ENCODE measurements around the gene FAM76A.

FAM76A gene

GRCh38 chr1:27716262-27716895 is 9.4 kb upstream of the FAM76A start:
- no peak overlapping the region for H3K4me3 ChIP-seq
- H3K9me3 ChIP-seq (replicated peaks in 1 of 11), result peaks cover 0 to 14% (median 4%) of the 10 kb centered on the region in 11 experiments; a peak in 7 of 22 replicates
- H3K27me3 ChIP-seq, result no peaks in the 10 kb centered on the region
- peaks cover 0 to 19% (median 9%) of the 10 kb centered on the region in 10 experiments; a peak in 12 of 20 replicates for H3K4me1 ChIP-seq
- no peak for TF ChIP-seq Cebpa-rat (IDR thresholded peaks at IDR 0.05)
- H4K20me1 ChIP-seq, result no peaks in the 10 kb centered on the region
- H3K9ac ChIP-seq, result no peak overlapping the region
- no peak overlapping the region for H3K4me2 ChIP-seq
- H3K27ac ChIP-seq, result no peak overlapping the region
- H3K36me3 ChIP-seq, result no peaks in the 10 kb centered on the region

GRCh38 chr1:27719286-27720251 is 6.2 kb upstream of the FAM76A start:
- Histone ChIP-seq H3K9me3 (replicated peaks in 1 of 11) (peaks cover 0 to 14% (median 4%) of the 10 kb centered on the region in 11 experiments; a peak in 7 of 22 replicates), H4K20me1 (no peaks in the 10 kb centered on the region), H3K36me3 (no peaks in the 10 kb centered on the region), H3K27me3 (no peaks in the 10 kb centered on the region), H3K4me3 (no peak overlapping the region), H3K9ac (no peak overlapping the region), H3K4me1 (peaks cover 0 to 1% (median under 1%) of the 10 kb centered on the region in 10 experiments; a peak in 6 of 20 replicates), H3K4me2 (no peak overlapping the region), H3K27ac (no peak overlapping the region)
- no peak for TF ChIP-seq Cebpa-rat (IDR thresholded peaks at IDR 0.05)

- no peak for TF ChIP-seq Cebpa-rat (IDR thresholded peaks at IDR 0.05)
- no peaks in the 10 kb centered on the region for H3K27me3 ChIP-seq
- no peaks in the 10 kb centered on the region for H4K20me1 ChIP-seq
- H3K9me3 ChIP-seq (replicated peaks in 1 of 11), result no peaks in the 10 kb centered on the region
- H3K9ac ChIP-seq, result peak overlapping the region; percentile 66 to 80 (median 72)
- peaks cover 7 to 23% (median 17%) of the 10 kb centered on the region in 11 experiments; a peak in 18 of 22 replicates for H3K36me3 ChIP-seq
- peak overlapping the region; percentile 68 to 91 (median 77) for H3K27ac ChIP-seq
- H3K4me2 ChIP-seq, result peak overlapping the region; percentile 63 to 91 (median 82)
- peak overlapping the region; percentile 36 to 98 (median 56) for H3K4me3 ChIP-seq
- H3K4me1 ChIP-seq, result peaks cover 19 to 24% (median 20%) of the 10 kb centered on the region in 10 experiments
Observed at GRCh38 chr1:27724961-27725373, 794 bp upstream of the FAM76A start.

GRCh38 chr1:27726173-27727044 is 648 bp downstream of the FAM76A start:
- no peaks in the 10 kb centered on the region for H3K9me3 ChIP-seq (replicated peaks in 1 of 11)
- peak overlapping the region; percentile 73 to 91 (median 81) for H3K27ac ChIP-seq
- no peaks in the 10 kb centered on the region for H3K27me3 ChIP-seq
- H3K4me2 ChIP-seq, result peak overlapping the region; percentile 81 to 97 (median 92)
- H3K9ac ChIP-seq, result peak overlapping the region; percentile 83 to 95 (median 90)
- H4K20me1 ChIP-seq, result no peaks in the 10 kb centered on the region
- no peak for TF ChIP-seq Cebpa-rat (IDR thresholded peaks at IDR 0.05)
- H3K4me1 ChIP-seq, result peaks cover 19 to 24% (median 20%) of the 10 kb centered on the region in 10 experiments
- H3K36me3 ChIP-seq, result peaks cover 7 to 37% (median 17%) of the 10 kb centered on the region in 11 experiments; a peak in 19 of 22 replicates
- H3K4me3 ChIP-seq, result peak overlapping the region; percentile 86 to 98 (median 94)

GRCh38 chr1:27727126-27727525 is 1.4 kb downstream of the FAM76A start:
- no peaks in the 10 kb centered on the region for H3K9me3 ChIP-seq (replicated peaks in 1 of 11)
- peak overlapping the region; percentile 83 to 95 (median 90); a peak in 20 of 22 replicates for H3K9ac ChIP-seq
- peaks cover 12 to 43% (median 22%) of the 10 kb centered on the region in 11 experiments; a peak in 20 of 22 replicates for H3K36me3 ChIP-seq
- H3K4me2 ChIP-seq, result peak overlapping the region; percentile 81 to 97 (median 92)
- no peaks in the 10 kb centered on the region for H3K27me3 ChIP-seq
- peaks cover 19 to 24% (median 20%) of the 10 kb centered on the region in 10 experiments for H3K4me1 ChIP-seq
- no peaks in the 10 kb centered on the region for H4K20me1 ChIP-seq
- peak overlapping the region in 6 of 11 experiments; percentile 1 to 91 (median 82); a peak in 7 of 22 replicates for H3K27ac ChIP-seq
- peak overlapping the region; percentile 86 to 98 (median 94); a peak in 18 of 20 replicates for H3K4me3 ChIP-seq
- TF ChIP-seq Cebpa-rat (IDR thresholded peaks at IDR 0.05), result no peak

GRCh38 chr1:27736252-27736651 is 10.5 kb downstream of the FAM76A start:
- H3K27me3 ChIP-seq, result no peaks in the 10 kb centered on the region
- H3K4me1 ChIP-seq, result no peaks in the 10 kb centered on the region
- no peaks in the 10 kb centered on the region for H3K9me3 ChIP-seq (replicated peaks in 1 of 11)
- H3K9ac ChIP-seq, result no peak overlapping the region
- H3K4me3 ChIP-seq, result no peak overlapping the region
- H3K27ac ChIP-seq, result no peak overlapping the region
- H4K20me1 ChIP-seq, result no peaks in the 10 kb centered on the region; a peak in 1 of 22 replicates
- peaks cover 66 to 91% (median 83%) of the 10 kb centered on the region in 11 experiments for H3K36me3 ChIP-seq
- TF ChIP-seq Cebpa-rat (IDR thresholded peaks at IDR 0.05), result no peak
- H3K4me2 ChIP-seq, result no peak overlapping the region

- no peak for TF ChIP-seq Cebpa-rat (IDR thresholded peaks at IDR 0.05)
- H3K4me2 ChIP-seq, result no peak overlapping the region
- no peak overlapping the region for H3K9ac ChIP-seq
- no peak overlapping the region for H3K27ac ChIP-seq
- H3K4me1 ChIP-seq, result no peaks in the 10 kb centered on the region
- no peaks in the 10 kb centered on the region for H3K27me3 ChIP-seq
- H3K9me3 ChIP-seq (replicated peaks in 1 of 11), result no peaks in the 10 kb centered on the region
- no peaks in the 10 kb centered on the region; a peak in 1 of 22 replicates for H4K20me1 ChIP-seq
- H3K4me3 ChIP-seq, result no peak overlapping the region
- H3K36me3 ChIP-seq, result peaks cover 44 to 76% (median 62%) of the 10 kb centered on the region in 11 experiments
Observed at GRCh38 chr1:27741121-27741520, 15.4 kb downstream of the FAM76A start.

- H3K4me1 ChIP-seq, result peaks cover 0 to 2% (median 0%) of the 10 kb centered on the region in 10 experiments; a peak in 1 of 20 replicates
- no peak overlapping the region for H3K9ac ChIP-seq
- H3K4me3 ChIP-seq, result no peak overlapping the region
- no peaks in the 10 kb centered on the region for H4K20me1 ChIP-seq
- TF ChIP-seq Cebpa-rat (IDR thresholded peaks at IDR 0.05), result no peak
- H3K9me3 ChIP-seq (replicated peaks in 1 of 11), result no peaks in the 10 kb centered on the region
- H3K27ac ChIP-seq, result no peak overlapping the region
- no peaks in the 10 kb centered on the region for H3K27me3 ChIP-seq
- H3K4me2 ChIP-seq, result no peak overlapping the region
- H3K36me3 ChIP-seq, result peaks cover 37 to 71% (median 52%) of the 10 kb centered on the region in 11 experiments
Observed at GRCh38 chr1:27744556-27744955, 18.8 kb downstream of the FAM76A start.
